GM20000 (cell line): ENCODE results near the gene CYTH1.

Source experiments
- DNase-seq: peaks from one replicate; pipeline ENCODE4 v3.0.0; 2012; ENCODE audit warnings: low spot score
- TF ChIP-seq, protein P1 (sequence below): IDR thresholded peaks from 2 replicates; pipeline ENCODE4 v1.5.1; 2012; ENCODE audit warnings: mild to moderate bottlenecking, control low read depth; ENCODE audit errors: extremely low read depth, missing control alignments

Gene CYTH1

DNA sequence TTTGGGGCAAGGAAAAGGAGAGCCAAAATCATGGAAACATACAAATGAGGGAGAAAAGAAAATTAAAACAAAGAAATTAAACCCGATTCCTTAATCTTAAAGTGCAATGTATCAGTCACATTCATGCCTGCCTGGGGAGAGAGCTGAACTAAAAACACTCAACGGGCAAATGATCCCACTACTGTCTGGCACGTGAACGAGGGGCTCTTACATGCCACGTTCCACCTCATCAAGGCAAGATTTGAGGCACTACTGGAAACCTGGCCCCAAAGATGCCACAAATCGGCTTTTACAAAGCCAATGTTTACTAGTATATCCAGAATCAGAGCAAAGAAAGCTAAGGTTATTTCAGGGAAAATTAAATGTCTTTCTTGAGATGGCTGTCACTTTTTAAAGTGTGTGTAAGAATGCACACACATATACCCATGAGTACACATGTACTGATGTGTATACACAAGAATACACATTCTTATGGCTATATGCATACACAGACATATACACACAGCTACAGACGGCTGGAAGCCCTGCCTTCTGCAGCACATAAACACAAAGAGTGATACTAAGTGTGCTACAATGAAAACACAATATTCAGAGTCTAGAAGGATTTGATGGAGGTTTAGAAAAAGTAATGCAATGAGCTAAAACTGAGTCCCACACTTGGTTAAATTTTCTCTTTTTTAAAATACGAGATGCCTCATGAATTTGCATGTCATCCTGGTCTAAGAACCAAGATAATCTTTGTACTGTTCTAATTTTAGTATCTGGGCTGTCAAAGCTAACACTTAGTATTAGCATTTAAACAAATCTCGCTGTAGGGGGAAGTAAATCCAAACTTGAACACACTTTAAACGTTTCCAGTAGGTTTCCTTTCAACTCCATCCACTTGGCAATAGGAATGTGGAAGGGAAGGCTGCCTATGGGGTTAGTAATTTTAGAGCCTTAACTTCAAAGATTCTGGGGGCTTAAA is 85.8 kb downstream of the CYTH1 start:
- no peak for DNase-seq
- TF ChIP-seq, protein P1, sequence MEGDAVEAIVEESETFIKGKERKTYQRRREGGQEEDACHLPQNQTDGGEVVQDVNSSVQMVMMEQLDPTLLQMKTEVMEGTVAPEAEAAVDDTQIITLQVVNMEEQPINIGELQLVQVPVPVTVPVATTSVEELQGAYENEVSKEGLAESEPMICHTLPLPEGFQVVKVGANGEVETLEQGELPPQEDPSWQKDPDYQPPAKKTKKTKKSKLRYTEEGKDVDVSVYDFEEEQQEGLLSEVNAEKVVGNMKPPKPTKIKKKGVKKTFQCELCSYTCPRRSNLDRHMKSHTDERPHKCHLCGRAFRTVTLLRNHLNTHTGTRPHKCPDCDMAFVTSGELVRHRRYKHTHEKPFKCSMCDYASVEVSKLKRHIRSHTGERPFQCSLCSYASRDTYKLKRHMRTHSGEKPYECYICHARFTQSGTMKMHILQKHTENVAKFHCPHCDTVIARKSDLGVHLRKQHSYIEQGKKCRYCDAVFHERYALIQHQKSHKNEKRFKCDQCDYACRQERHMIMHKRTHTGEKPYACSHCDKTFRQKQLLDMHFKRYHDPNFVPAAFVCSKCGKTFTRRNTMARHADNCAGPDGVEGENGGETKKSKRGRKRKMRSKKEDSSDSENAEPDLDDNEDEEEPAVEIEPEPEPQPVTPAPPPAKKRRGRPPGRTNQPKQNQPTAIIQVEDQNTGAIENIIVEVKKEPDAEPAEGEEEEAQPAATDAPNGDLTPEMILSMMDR, result no peak

DNA sequence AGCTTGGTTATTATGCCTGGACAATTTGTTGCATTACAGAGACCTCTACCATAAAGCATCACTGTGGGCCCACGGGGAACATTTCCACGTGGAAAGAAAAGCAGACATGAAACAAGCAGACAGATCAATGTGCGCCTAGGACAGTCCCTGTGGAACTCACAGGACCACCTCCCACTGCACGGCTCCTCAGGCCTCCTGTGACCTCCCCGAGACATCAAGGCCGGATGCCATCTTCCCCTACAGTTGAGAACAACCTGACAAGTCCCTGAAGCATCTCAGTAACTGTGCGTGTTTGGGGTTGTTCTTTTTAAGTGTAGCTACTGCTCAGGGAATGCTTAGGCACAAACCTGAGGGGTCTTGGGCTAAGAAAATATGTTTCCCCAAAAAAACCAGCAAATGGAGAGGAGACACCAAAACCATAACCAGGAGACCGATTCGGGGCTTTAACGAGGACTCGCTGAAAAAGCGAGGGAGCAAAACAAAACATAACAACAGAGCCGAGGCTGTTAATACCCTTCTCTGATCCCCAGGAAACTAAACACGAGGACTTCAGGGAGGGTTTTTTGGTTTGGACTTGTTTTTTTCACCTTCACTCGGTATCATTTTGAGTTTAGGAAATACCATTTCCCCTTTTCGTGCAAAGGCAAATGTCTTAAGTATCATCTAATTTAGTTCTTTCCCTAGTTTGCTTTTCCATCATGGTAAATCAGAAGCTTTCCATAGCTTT is 87.1 kb downstream of the CYTH1 start:
- DNase-seq, result peak; percentile 54
- TF ChIP-seq, protein P1, result no peak

DNA sequence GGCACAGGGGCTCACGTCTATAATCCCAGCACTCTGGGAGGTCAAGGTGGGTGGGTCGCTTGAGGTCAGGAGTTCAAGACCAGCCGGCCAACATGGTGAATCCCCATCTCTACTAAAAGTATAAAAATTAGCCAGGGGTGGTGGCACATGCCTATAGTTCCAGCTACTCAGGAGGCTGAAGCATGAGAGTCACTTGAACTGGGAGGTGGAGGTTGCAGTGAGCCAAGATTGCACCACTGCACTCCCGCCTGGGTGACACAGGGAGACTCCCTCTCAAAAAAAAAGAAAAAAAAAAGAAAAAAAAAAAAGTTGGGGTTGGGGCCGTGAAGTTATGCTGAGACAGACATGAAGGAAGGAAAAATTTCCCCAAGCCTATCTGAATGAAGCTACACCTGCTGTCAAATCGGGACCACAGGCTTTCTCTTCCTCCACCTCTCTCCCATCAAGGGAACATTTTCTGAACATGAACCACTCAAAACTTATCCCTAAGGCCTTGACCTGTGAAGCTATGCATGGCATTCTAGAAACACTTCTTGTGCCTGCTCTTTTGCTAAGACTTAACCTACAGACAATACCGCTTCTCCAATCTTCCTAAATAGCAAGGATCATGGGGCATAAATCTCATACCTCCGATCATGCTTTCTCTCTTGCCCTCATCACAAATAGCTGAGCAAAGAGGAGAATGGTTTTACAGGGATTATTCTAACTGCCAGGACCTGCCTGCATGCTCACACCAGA is 88.6 kb downstream of the CYTH1 start:
- no peak for DNase-seq
- TF ChIP-seq, protein P1, result no peak

DNA sequence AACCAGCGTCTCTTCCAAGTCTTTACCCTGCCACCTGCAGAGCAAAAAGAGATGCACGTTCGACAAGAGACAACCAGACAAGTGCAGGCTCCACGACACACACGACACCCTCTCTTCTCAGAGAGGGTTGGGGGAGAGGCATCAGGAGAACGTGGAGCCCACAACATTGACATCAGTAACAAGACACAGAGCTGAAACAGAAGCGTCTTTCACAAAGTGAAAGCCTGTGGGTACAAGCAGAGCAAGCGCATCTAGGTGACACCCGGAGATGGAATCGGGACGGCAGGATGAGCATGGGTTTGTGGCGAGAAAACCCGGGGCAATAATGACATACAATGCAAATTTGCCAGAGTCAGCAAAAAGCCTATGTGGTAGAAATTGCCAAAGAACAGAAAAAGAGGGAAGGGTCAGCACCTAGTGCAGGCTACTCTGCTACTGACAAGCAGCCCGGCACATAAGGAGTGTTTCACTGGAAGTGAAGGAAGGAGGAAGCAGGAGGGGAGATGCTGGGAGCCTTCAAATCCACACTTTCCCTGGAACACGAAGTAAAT is 89.5 kb downstream of the CYTH1 start:
- TF ChIP-seq, protein P1, result no peak
- no peak for DNase-seq

DNA sequence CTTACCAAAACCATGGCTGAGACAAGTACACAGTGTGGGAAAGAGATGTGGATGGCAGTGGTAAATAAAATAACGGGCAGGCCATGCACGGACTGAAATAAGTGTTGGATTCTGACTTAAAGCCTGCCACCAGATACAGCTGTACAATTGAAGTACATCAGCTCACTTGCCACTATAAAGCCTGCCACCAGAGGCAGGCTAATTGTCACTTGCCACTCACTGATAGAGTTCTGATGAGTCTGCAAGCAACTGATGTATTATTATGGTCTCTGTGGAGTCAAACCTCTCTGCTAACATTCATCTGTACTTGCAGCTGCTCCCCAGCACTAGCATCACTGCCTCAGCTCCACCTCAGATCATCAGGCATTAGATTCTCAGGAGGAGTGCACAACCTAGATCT is 93.0 kb downstream of the CYTH1 start:
- DNase-seq, result no peak
- TF ChIP-seq, protein P1, result peak; percentile 7

DNA sequence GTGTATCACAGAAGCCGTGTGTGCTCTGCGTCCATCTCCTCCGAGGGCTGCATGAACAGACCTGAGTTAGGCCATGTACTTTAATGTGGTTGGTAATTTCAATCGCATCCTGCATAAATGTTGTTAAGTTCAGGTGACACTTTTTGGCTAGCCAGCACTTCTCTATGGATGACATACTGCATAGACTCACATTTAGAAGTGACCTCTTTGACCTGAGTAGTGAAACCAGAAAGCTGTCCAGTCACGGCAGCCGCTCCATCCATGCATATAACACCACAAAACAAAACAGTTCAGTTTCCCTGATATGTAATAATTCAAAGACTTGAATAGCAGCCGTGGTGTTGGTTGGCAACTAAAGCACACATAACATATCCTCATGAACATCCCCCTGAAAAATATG is 94.1 kb downstream of the CYTH1 start:
- TF ChIP-seq, protein P1, result no peak
- DNase-seq, result no peak

DNA sequence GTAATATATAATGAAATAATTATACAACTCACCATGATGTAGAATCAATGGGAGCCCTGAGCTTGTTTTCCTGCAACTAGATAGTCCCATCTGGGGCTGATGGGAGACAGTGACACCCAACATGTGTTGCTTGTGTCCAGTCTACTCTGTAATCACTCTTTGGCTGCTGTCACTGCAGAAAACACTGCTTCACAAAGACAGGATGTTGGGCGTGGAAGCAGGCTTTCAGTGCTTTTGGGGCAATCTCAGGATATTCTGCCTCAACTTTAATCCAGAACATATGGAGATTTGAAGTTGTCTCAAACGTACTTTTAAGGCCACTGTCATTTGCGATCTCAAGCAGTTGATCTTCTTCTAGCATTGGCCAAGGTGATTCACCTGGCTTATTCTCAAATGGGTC is 94.9 kb downstream of the CYTH1 start:
- DNase-seq, result no peak
- TF ChIP-seq, protein P1, result no peak
